IPS-11a (cell line): ENCODE data around the gene SLC25A51.
"Not testable (repeated sequence)": the region's sequence is repeated elsewhere in the genome, so short reads cannot be mapped to it uniquely, and the experiment has no call there.

Source experiments
- H3K4me3 ChIP-seq: one replicate; pipeline ENCODE4 v1.5.1; 2013; ENCODE audit warnings: low read depth, low read length, control low read depth

SLC25A51 gene

DNA sequence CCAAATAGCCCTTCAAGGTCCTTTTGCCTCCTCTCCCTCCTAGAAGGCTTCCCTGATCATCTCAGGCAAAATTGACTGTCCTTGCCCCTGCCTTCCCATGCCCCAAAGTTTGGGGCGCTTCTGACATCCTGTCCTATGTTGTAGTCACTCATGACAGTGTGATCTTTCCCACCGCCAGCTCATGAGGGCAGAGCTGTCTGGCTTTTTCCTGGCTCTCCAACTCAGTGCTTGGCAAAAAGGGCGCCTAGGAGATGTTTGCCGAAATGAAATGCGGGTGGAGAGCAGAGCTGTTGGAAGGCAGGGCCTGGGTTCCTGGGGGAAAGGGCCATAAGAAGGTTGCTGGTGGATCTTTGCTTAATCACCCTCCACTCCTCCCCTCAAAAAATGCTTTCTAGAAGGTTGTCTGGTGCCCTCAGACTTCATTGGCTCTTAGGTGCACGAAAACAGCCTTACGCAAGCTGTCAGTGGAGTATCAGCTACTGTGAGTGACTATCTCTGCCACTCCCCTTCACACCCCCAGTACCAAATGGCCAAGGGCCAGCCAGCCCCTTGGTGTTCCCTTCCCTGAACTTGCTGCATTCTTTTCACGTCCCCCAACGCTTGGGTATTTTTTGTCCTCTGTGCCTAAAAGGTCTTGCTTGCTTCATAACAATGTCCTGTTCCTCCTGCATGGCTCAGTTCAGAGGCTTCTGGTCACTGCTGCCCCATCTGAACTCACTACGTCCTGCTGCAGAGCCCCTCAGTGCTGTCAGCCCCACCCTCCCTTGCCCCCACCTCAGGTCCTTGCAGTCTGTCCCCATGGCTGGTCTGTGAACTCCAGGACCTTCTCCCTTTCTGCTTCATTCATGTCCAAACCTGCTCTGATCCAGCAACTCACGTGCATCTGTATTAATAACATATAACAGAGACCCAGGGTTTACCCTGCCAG lies 2.6 kb upstream of the SLC25A51 start:
- no peak overlapping the region for H3K4me3 ChIP-seq

DNA sequence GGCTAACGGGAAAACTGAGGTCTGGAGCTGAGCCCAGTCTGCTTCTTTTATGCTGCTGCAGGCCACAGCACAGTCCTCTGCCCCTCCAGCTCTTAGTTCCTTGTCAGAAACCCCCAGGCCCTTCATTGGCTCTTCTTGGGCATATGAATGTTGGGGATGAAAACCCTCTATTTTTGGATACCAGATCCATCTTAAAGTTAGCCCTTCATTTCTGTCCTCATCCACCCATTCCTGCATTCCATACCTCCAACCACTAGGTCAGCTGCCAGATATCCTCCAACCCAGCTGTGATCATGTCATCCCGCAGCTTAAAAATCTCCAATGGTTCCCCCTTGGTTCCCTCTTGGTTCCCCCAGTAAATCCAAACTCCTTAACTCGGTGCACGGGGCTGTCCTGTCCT lies 1.8 kb upstream of the SLC25A51 start:
- H3K4me3 ChIP-seq: no peak overlapping the region

DNA sequence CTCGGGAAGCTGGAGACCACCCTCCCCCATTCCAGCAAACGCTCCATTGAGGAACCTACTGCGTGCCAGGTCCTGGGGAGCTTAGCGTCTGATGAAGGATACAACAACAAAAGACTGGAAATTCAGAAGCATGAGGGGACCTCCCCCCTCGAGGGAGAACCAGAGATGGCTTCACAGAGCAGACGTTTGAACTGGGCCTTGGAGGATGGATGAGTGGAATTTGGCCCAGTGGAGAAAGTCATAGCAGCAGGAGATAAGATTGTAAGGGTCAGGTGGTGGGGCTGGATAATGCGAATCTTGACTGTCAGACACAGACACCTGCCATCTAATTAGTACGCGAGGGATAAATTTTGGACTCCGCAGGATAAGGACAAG lies 1.2 kb upstream of the SLC25A51 start:
- H3K4me3 ChIP-seq: no peak overlapping the region

DNA sequence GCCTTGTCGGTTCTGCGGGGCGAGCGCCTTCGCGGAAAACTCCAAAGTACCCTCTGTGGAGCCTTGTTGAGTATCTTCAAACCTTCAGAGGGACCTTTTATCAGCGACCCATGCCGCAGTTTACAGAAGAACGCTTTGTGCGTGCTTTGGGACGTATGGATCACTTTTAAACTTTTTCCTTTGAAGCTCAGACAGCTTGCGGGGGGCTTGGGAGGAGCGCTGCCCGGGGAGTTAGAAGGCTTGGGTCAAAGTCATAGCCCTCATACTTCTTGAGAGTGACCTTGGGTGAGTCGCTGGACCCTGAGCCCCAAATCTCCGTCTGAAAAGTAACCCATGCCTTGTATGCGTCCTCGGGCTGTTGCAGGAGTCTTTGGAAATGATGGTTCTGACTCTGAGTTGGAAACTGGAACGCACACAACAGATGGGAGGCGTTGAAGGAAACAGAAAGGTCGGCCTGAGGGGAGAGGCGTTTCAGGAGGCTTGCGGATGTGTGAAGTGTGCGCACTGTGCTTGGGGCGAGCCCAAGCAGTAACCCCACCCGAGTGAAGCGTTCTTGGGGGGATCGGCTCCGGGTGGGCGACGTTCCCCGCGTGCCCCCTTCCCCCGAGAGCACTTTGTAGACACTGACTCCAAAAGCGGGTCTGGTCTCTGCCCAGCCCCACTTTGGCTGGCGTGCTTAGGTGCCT lies 661 bp upstream of the SLC25A51 start:
- H3K4me3 ChIP-seq: peak overlapping the region; percentile 54

DNA sequence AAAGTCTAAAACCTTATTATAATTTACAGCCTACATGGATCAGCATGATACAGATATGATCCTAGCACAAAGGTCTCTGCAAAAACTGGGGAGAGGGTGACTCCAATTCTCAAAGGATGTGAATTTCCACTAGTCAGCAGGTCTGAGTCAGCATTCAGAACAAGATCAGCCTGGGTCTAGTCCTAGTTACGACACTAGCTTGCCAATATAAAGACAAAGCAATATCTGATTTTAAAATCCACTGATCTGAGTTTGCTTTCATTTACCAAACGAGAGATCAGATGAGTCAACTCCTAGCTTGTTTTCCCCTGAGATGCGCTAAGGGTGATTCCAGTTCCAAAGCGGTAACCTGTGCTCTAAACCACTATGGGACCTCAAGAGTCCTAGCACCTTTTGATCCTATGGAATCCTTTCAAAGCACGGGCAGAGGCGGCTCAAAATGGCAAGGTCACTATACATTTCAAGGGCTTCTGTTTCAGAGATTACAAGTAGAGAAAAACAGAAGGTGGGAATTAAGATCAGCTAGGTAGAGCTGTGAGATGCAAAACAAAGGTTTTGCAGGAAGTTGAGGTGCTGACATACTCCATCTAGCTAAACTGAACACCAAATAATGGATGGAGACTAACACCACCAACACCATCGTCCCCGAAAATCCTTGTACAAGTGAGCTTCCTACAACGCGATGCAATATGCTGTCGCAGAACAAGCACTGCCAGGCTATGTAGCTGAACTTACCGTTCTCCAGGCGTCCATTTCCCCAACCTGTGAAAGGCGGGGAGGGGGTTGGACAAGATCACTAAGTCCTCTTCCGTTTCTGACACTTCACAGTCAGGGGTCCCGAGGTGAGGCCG lies 906 bp downstream of the SLC25A51 start:
- H3K4me3 ChIP-seq: peak overlapping the region; percentile 54

DNA sequence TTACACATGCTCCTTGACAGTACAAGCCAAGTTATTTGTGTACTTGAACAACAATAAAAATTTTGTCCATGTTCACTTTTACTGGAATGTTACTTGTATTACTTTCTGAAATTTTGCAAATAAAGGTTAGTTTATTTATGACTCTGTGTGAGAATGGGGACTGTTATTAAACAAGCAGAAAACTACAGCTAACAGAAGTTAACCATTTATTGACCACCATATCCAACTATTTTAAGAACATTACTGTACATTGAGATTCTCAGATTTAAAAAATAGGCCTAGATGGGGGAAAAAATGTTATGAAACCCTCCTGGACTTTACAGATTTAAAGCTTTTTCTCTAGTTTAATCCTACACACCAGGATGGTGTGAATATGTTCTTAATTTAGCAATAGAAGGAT lies 1.8 kb downstream of the SLC25A51 start:
- no peak overlapping the region for H3K4me3 ChIP-seq

DNA sequence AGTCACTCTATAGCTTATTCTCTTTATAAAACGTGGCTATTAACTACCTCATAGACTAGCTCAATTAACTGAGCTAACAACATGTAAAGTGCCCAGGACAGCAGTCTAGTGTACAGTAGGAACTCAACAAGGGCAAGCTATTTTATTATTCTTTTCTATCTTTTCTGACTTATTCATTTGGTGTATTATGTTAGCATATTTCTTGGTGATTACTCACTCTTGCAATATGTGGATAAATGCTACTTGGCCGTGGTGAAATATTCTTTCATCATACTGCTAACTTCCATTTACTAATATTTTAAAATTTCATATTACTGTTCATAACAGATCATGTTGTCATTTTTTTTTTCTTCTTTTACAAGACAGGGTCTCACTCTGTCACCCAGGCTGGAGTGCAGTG lies 4.9 kb downstream of the SLC25A51 start:
- H3K4me3 ChIP-seq: no peak overlapping the region

DNA sequence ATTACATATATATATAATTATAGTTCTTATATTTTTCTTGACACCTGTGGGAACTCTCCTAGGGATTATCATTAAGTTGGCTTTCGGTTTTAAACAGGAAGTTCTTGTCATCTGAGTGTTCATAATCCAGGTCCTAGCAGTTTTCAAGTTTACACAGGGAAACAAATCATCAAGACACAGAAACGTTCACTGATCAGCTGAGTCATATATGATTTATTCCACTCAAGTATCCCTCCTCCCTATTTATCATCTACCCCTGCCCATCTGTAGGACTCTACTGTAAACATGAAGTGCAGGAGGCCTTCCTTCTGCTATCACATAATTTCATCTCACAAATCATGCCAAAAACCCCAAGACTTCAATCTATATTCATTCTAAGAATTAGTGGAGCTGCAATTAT lies 6.3 kb downstream of the SLC25A51 start:
- no peak overlapping the region for H3K4me3 ChIP-seq

DNA sequence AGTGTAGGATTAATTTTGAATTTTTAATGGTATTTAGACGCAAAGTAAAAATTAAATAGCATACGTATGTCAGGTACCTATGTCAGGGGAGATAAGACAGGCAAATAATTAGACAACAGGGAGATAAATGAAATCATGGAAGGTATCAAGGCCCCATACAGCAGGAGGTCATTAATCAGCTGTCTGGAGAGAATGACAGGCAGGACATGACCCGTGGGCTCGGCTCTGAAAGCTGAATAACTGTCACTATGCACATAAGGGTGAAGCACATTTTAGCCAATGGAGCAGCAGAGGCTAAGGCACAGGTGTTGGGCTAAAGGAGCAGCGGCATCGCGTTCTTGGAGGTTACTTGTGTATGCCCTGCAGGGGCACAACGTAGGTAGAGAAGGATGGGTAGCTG lies 11.9 kb downstream of the SLC25A51 start:
- H3K4me3 ChIP-seq: no peak overlapping the region

DNA sequence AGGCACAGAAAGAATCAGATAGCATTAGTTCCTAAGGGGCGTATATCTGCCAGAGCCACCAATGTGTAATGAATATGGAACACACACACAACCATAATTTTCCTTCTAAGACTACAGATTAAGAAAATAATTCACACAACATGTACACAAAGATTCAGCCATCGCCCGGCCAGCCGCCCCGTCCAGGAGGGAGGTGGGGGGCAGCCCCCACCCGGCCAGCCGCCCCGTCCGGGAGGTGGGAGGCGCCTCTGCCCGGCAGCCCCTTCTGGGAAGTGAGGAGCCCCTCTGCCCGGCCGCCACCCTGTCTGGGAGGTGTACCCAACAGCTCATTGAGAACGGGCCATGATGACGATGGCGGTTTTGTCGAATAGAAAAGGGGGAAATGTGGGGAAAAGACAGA lies 12.9 kb downstream of the SLC25A51 start:
- not testable (repeated sequence) for H3K4me3 ChIP-seq

DNA sequence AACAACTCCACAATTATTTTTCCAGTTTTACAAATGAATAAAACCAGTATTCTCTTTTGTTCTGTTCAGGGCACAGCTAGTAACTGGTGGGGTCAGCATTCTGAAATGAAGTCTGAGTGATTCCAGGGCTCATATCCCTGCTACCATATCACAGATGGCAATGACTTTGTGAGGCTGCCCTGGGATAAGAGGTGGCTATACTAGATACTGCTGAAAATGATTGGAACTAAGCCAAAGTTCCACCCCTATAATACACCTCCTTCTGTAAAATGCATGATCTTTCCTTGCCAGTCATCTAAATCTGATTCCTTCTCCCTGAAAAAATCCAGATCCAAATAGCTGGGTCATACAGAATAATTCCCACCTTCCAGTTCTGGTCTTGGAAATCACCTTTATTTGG lies 14.4 kb downstream of the SLC25A51 start:
- H3K4me3 ChIP-seq: no peak overlapping the region

DNA sequence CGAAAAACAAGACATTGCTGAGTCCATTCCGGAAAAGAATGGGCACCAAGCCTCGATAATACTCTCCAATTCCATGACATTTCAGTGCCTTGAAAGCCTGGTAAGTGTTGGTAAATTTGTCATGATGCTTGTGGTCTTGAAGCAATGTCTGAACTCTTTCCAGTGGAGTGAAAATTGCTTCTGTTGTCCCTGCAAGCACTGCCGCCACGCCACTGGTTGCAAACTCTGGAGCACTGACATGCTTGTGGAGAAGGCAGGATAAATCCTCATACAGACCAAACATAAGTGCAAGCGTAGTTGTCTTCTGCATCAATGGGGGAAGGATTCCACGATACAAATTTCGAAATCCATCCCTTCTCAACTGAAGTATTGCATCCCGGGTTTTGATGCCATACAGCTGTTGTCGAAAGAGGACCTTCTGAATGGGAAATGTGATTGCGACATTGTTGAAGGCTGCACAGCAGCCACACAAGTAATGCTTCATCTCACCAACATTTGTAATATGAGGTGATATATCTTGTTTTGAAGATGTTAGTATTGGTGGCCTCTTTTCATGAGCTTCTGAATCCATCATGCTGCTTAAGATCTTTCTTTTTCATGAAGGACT lies 15.8 kb downstream of the SLC25A51 start:
- not testable (repeated sequence) for H3K4me3 ChIP-seq

DNA sequence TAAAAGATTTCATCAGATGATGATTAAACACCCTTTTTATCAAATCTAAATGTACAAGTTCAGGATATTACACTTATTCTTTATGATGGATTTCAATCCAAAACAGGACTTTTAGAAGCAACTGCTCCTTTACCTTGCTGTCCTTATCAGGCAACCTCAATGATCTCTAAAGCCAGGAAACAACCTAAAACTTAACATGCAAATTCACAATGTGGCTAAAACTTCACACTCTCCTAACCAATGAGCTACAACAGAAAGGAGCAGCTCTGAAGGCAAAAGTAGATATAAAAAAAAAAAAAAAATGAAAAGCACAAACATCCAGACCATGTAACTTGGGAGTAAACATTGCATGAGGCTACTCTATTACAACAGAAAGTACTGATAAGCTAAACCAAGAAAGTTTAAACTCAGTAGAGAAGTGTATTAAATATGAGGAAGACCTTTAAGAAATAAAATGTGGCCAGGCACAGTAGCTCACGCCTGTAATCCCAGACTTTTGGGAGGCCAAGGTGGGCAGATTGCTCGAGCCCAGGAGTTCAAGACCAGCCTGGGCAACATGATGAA lies 22.9 kb downstream of the SLC25A51 start:
- no peak overlapping the region for H3K4me3 ChIP-seq

DNA sequence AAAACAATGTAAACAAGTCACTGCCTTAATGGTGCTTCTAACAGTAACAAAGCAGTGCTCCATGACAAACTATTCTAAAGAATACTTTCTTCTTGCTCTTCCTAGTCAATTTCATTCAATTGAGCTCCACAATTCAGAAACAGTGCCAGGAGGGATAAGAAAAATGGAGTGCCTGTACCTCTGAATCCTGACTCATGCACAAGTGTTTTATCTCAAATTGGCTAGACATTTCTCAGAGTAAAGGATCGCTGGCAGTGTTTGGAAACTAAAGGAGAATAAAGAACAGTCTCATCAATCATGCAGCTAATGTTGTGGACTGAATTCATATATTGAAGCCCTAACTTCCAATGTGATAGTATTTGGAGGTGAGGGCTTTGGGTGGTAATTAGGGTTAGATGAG lies 27.6 kb downstream of the SLC25A51 start:
- H3K4me3 ChIP-seq: no peak overlapping the region

DNA sequence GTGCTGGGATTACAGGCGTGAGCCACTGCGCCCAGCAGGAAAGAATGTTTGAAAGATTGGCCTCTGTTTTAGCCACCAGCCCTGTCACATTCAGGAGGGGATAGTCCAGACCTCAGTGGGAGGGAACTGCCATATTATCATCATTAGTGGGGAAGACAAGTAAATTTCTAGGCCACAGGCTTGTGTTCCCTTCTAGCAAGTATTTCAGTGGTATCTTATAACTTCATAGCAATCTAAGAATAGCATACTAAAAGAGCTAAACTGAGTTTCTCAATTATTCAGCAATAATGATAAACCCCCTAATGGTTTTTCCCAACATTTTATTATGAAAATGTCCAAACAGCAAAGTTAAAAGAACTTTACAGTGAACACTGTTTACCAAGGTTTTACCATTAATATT lies 30.0 kb downstream of the SLC25A51 start:
- no peak overlapping the region for H3K4me3 ChIP-seq

DNA sequence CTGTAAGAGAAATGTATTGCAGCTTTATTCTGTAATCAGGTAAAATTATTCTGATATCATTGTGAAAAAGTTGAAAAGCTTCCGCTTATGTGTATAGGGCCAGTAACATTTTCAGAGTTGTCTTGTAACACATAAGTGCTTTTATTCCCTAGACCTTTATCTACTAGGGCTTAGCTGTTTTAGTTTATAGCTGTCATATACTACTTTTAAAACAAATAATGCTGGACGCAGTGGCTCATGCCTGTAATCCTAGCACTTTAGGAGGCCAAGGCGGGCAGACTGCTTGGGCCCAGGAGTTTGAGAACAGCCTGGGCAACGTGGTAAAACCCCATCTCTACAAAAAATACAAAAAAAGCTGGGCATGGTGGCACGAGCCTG lies 33.1 kb downstream of the SLC25A51 start:
- H3K4me3 ChIP-seq: no peak overlapping the region

DNA sequence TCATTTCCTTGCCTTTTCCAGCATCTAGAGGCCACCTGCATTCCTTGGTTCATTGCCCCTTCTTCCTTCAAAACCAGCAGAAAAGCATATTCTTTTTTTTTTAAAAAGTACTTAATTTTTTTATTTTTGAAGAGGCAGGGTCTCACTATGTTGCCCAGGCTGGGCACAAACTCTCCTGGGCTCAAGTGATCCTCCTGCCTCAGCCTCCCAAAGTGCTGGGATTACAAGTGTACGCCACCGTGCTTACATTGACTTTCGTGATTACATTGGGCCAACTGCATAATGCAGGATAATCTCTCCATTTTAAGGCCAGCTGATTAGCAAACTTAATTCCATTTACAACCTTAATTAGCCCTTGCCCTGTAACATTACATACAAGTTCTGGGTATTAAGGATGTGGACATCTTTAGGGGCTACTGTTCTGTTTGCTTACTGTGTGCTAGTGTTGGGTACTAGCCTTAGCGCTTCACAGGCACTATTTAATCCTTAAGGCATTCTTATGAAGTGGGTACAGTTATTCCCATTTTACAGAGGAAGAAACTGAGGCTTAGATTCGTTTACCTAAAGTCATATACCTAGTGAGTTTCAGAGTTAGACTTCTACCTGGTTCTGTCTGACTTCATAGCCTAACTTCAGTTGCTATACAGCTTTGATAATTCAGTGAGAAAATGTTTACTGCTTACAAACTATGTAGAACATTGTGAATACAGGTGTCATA lies 33.7 kb downstream of the SLC25A51 start:
- no peak overlapping the region for H3K4me3 ChIP-seq

DNA sequence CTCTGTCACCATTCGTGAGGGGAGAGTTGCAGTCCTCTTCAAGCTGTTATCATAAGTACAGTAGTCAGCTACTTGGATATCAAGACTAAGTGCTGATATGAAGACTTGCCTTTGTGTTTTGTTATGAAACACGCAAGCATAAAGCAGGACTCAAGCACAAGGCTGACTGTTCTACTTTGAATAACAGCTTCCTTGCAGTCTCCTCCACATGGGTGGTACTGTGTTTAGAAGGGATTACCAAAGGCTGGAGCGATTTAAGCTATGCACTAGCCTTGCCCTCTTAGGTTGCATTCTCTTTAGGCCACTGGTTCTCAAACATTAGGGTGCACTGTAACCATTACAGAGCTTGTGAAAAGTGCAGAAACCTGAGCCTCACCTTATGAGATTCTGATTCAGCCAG lies 41.4 kb downstream of the SLC25A51 start:
- no peak overlapping the region for H3K4me3 ChIP-seq

DNA sequence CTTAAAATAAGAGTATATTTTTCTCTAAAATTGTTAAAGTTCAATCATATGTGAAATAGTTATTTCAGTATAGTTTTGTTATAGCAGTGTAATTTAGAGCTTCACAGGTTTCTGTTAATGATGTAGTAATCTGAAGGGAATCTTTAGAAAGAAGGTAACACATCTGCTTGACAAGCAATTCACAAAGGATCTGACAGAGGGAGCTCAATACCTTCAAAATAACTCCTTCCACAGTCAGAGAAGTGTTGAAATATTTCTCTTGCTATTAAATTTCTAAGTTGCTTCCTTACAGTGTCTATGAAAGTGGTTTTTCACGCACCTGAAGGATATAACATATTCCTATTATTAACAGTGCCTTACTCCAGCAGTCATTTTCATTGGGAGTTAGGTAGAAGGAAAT lies 44.9 kb downstream of the SLC25A51 start:
- H3K4me3 ChIP-seq: no peak overlapping the region

DNA sequence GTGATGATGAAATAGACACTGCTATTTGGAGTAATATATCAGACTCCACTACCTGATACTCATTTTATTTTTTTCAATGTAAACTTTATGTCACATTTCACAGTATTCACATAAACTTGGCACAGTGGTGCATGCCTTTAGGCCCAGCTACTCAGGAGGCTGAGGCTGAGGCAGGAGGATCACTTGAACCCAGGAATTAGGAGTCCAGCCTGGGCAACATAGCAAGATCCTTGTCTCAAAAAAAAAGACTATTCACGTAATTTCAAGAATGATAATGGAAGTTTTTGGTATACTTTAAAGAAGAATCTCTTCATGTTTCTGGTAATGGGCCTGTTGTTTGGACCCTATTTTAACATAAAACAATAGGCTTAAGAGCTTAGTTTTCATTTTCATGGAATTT lies 47.4 kb downstream of the SLC25A51 start:
- no peak overlapping the region for H3K4me3 ChIP-seq
